ENCODE data around the gene ITPKC.

- no peak for TF ChIP-seq POLR2AphosphoS5 (IDR thresholded peaks at IDR 0.05; ENCODE audit: low read depth, low read length)
- TF ChIP-seq TAF1 (IDR thresholded peaks at IDR 0.05; ENCODE audit: borderline replicate concordance, insufficient read depth, low read length), result no peak
- no peak for TF ChIP-seq REST (IDR thresholded peaks at IDR 0.05; ENCODE audit: insufficient read depth in 1 of 2, low read depth in 2 of 2, low read length in 2 of 2)
- no peak for TF ChIP-seq FOXP2 (optimal IDR thresholded peaks at IDR 0.05; ENCODE audit: borderline replicate concordance, extremely low read depth, extremely low read length, insufficient read depth)
- no peak for TF ChIP-seq SIN3A (IDR thresholded peaks at IDR 0.05; ENCODE audit: borderline replicate concordance, insufficient read depth, low read length)
Observed at GRCh38 chr19:40677156-40677555, 39.8 kb upstream of the ITPKC start.
